ENCODE data around the gene YPEL4.

GRCh38 chr11:57615308-57615707 lies 34.4 kb downstream of the YPEL4 start:
- TF ChIP-seq GATA2 (IDR thresholded peaks at IDR 0.05; ENCODE audit: low read depth, low read length) (no peak), GATA3 (IDR thresholded peaks at IDR 0.05; ENCODE audit: low read depth, low read length) (no peak)

All from SH-SY5Y (cell line).